ENCODE measurements around the gene PRUNE2.

GRCh38 chr9:76926324-76926741 lies 20.4 kb upstream of the PRUNE2 start:
- no peak for TF ChIP-seq CTCF (IDR thresholded peaks at IDR 0.05; ENCODE audit: insufficient read depth, low read depth, low read length)
- TF ChIP-seq EZH2 (IDR thresholded peaks at IDR 0.05; ENCODE audit: insufficient read depth, low read length), result no peak
